Body of pancreas (tissue), 4 donors: ENCODE measurements around the gene PTPRN2. TPM values are rescaled to one million over a fixed set of nuclear protein-coding genes. Genes with fewer than 3 reads are reported as not detected.
"Not testable (repeated sequence)": the region's sequence is repeated elsewhere in the genome, so short reads cannot be mapped to it uniquely, and the experiment has no call there.

ENCODE experiments used
- ATAC-seq: fragments of 150-250 bp; one replicate; pipeline ENCODE4 v1.9.1; 2016
- DNase-seq, 4 donors: peaks; one replicate each; pipeline ENCODE4 v3.0.0-alpha.2; 2019
- H3K27ac ChIP-seq, 4 donors: fragments of 200-600 bp; sonication (generic); 1 replicate in 3 of 4; 2 replicates in 1 of 4; pipeline versions ENCODE4 v1.5.1 to v1.6.1; 2016 to 2019; ENCODE audit warnings: mild to moderate bottlenecking in 1 of 4, mixed read lengths in 1 of 4, moderate library complexity in 1 of 4
- H3K27me3 ChIP-seq, 2 donors: fragments of 200-600 bp; sonication (generic); one replicate each; pipeline ENCODE4 v1.6.0; 2016; ENCODE audit warnings: mild to moderate bottlenecking in 1 of 2
- H3K36me3 ChIP-seq, 2 donors: fragments of 200-600 bp; sonication (generic); replicated peaks in 1 of 2; 2 replicates each; pipeline ENCODE4 v1.5.1; 2016; ENCODE audit warnings: low read depth in 2 of 2; ENCODE audit not compliant: insufficient read depth in 1 of 2
- H3K4me1 ChIP-seq: fragments of 200-600 bp; sonication (generic); one replicate; pipeline ENCODE4 v1.6.0; 2016
- H3K4me3 ChIP-seq, 2 donors: fragments of 200-600 bp; sonication (generic); 1 replicate in 1 of 2; 2 replicates in 1 of 2; pipeline ENCODE4 v1.5.1; 2016 to 2019
- H3K9me3 ChIP-seq, 3 donors: fragments of 200-600 bp; sonication (generic); 1 replicate in 2 of 3; 2 replicates in 1 of 3; pipeline ENCODE4 v1.5.1; 2016
- CTCF ChIP-seq, 7 experiments: fragments of 450-650 bp in 4 of 7; fragments of 200-600 bp in 3 of 7; sonication (generic) in 3 of 7; IDR thresholded peaks; one replicate each; pipeline ENCODE4 v1.5.1; 2016 to 2019; ENCODE audit warnings: antibody characterized with exemption in 7 of 7
- POLR2A ChIP-seq, 3 donors: fragments of 450-650 bp; IDR thresholded peaks; one replicate each; pipeline ENCODE4 v1.6.1; 2016; ENCODE audit warnings: antibody characterized with exemption in 3 of 3, mild to moderate bottlenecking in 2 of 3
- WGBS, 2 donors: methylation state at CpG; one replicate each; pipeline ENCODE4 v1.1.5; 2017; 5-methylcytosine and 5-hydroxymethylcytosine counted together
- intact Hi-C: fragments of 100-400 bp; cut with DNase I; formaldehyde crosslinking; loops from one replicate; pipeline ENCODE4 v1.15.1; 2023
- total RNA-seq, 2 donors: library from RNA; depleted of rRNA; stranded (reverse); fragments of >200 nt; gene quantifications; one replicate each; pipeline ENCODE4 v1.1.0, GENCODE V29; 2016

The PTPRN2 gene
- total RNA-seq, 2 donors from 2014 or later, result 31.6 to 76.1 TPM

- intact Hi-C loops, result no loop called here
- H3K27me3 ChIP-seq, result no peaks in the 10 kb centered on the region
- no peaks in the 10 kb centered on the region for H3K36me3 ChIP-seq
- DNase-seq (no peak), ATAC-seq (no peak)
- 84 to 90% methylated on average over 26 of the region's 26 CpGs for WGBS, 2 donors
- H3K27ac ChIP-seq, result no peak overlapping the region
- no peaks in the 10 kb centered on the region for H3K4me1 ChIP-seq
- TF ChIP-seq POLR2A (IDR thresholded peaks at IDR 0.05) (no peak), CTCF (IDR thresholded peaks at IDR 0.05) (no peak)
- no peaks in the 10 kb centered on the region for H3K9me3 ChIP-seq
- H3K4me3 ChIP-seq, result no peak overlapping the region
Measured at GRCh38 chr7:157896774-157897555, 690.7 kb downstream of the PTPRN2 start.

- intact Hi-C loops, H3K27ac ChIP-seq, H3K4me1 ChIP-seq, H3K9me3 ChIP-seq, DNase-seq, H3K36me3 ChIP-seq, H3K27me3 ChIP-seq, H3K4me3 ChIP-seq, ATAC-seq: not testable (repeated sequence)
- 90 to 91% methylated on average over 15 of the region's 15 CpGs for WGBS, 2 donors
Measured at GRCh38 chr7:157896376-157896675, 691.3 kb downstream of the PTPRN2 start.

GRCh38 chr7:157895520-157896375 is 691.9 kb downstream of the PTPRN2 start:
- H3K4me3 ChIP-seq, result no peak overlapping the region
- H3K27ac ChIP-seq, result no peak overlapping the region
- no peak for TF ChIP-seq POLR2A (IDR thresholded peaks at IDR 0.05)
- TF ChIP-seq CTCF (IDR thresholded peaks at IDR 0.05), result no peak
- no peak for ATAC-seq
- no peaks in the 10 kb centered on the region for H3K4me1 ChIP-seq
- H3K36me3 ChIP-seq, result no peaks in the 10 kb centered on the region
- no peaks in the 10 kb centered on the region for H3K27me3 ChIP-seq
- WGBS, 2 donors, result 79 to 91% methylated on average over 18 to 19 of the region's 19 CpGs
- intact Hi-C loops, result no loop called here
- no peak for DNase-seq
- no peaks in the 10 kb centered on the region for H3K9me3 ChIP-seq

GRCh38 chr7:157895098-157895497 is 692.5 kb downstream of the PTPRN2 start:
- H3K36me3 ChIP-seq, H3K27ac ChIP-seq, H3K4me1 ChIP-seq, ATAC-seq, intact Hi-C loops, H3K27me3 ChIP-seq, H3K9me3 ChIP-seq, H3K4me3 ChIP-seq, DNase-seq: not testable (repeated sequence)
- 76 to 85% methylated on average over 12 of the region's 12 CpGs for WGBS, 2 donors

GRCh38 chr7:157893535-157894044 is 694.0 kb downstream of the PTPRN2 start:
- 84 to 85% methylated on average over 15 of the region's 15 CpGs for WGBS, 2 donors
- Histone ChIP-seq H3K36me3 (no peaks in the 10 kb centered on the region), H3K9me3 (no peaks in the 10 kb centered on the region), H3K27ac (no peak overlapping the region), H3K27me3 (no peaks in the 10 kb centered on the region), H3K4me1 (no peaks in the 10 kb centered on the region), H3K4me3 (no peak overlapping the region)
- TF ChIP-seq POLR2A (IDR thresholded peaks at IDR 0.05) (no peak), CTCF (IDR thresholded peaks at IDR 0.05) (no peak)
- ATAC-seq (no peak), DNase-seq (no peak)
- intact Hi-C loops, result no loop called here
